Dendritic cell treated with granulocyte-macrophage colony-stimulating factor and Interleukin-4, amounts not matched to agents 40 ng/mL and 50 ng/mL, for 4 days (primary cell): Measurements from ENCODE around the gene MIEF2.
A peak's percentile ranks its signal among the peaks of the same experiment; 100 is the strongest.
"Not testable (repeated sequence)": the region's sequence is repeated elsewhere in the genome, so short reads cannot be mapped to it uniquely, and the experiment has no call there.

Experiments used
- H3K27ac Mint-ChIP-seq: one replicate; pipeline ENCODE4 v1.8.0; 2022; ENCODE audit warnings: mild to moderate bottlenecking, mixed read lengths
- H3K27me3 Mint-ChIP-seq: one replicate; pipeline ENCODE4 v1.8.0; 2022; ENCODE audit warnings: mild to moderate bottlenecking, mixed read lengths
- H3K36me3 Mint-ChIP-seq: one replicate; pipeline ENCODE4 v1.8.0; 2022; ENCODE audit warnings: low read depth, mixed read lengths
- H3K4me1 Mint-ChIP-seq: one replicate; pipeline ENCODE4 v1.8.0; 2022; ENCODE audit warnings: low read depth, mixed read lengths
- H3K4me3 Mint-ChIP-seq: one replicate; pipeline ENCODE4 v1.8.0; 2022; ENCODE audit warnings: mild to moderate bottlenecking, moderate library complexity, mixed read lengths
- H3K9me3 Mint-ChIP-seq: one replicate; pipeline ENCODE4 v1.8.0; 2022; ENCODE audit warnings: mixed read lengths
- intact Hi-C: fragments of 100-400 bp; cut with micrococcal nuclease; formaldehyde crosslinking; loops from one replicate; pipeline ENCODE4 v1.15.0; 2022

The MIEF2 gene

GRCh38 chr17:18260332-18261145 is at the start of gene MIEF2:
Gene MIEF2 (plus strand): TSS chr17:18260662. CDS start chr17:18262721, 2,059 bp downstream.
- H3K4me3 Mint-ChIP-seq = peak within 1 kb of the TSS; percentile 82
- peaks cover 57% of the 10 kb centered on the region for H3K36me3 Mint-ChIP-seq
- H3K9me3 Mint-ChIP-seq = no peaks in the 10 kb centered on the region
- peaks cover 56% of the 10 kb centered on the region for H3K4me1 Mint-ChIP-seq
- peak within 1 kb of the TSS; percentile 75 for H3K27ac Mint-ChIP-seq
- H3K27me3 Mint-ChIP-seq = no peaks in the 10 kb centered on the region
- intact Hi-C loops = no loop called here

DNA sequence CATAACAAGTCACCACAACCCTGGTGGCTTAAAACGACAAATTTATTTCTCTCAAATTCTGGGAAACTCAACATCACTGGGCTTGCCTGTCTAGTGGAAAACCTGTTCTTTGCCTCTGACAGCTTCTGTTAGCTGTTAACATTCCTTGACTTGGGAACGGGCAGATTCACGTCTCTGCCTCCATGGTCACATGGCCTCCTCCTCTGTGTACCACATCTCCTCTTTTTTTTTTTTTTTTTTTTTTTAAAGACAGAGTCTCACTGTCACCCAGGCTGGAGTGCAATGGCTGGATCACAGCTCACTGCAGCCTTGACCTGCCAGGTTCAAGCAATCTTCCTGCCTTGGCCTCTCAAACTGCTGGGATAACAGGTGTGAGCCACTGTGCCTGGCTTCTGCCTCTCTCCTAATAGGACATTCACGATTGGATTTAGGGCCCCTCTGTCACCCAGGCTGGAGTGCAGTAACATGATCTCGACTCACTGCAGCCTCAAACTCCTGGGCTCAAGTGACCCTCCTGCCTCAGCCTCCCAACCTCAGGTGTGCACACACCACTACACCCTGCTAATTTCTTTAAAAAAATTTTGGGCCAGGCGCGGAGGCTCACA is 46.7 kb upstream of the MIEF2 start:
- H3K36me3 Mint-ChIP-seq = peaks cover 31% of the 10 kb centered on the region
- no peak overlapping the region for H3K4me3 Mint-ChIP-seq
- peaks cover 2% of the 10 kb centered on the region for H3K27me3 Mint-ChIP-seq
- H3K27ac Mint-ChIP-seq = no peak overlapping the region
- intact Hi-C loops = no loop called here
- H3K9me3 Mint-ChIP-seq = no peaks in the 10 kb centered on the region
- H3K4me1 Mint-ChIP-seq = peaks cover 1% of the 10 kb centered on the region

DNA sequence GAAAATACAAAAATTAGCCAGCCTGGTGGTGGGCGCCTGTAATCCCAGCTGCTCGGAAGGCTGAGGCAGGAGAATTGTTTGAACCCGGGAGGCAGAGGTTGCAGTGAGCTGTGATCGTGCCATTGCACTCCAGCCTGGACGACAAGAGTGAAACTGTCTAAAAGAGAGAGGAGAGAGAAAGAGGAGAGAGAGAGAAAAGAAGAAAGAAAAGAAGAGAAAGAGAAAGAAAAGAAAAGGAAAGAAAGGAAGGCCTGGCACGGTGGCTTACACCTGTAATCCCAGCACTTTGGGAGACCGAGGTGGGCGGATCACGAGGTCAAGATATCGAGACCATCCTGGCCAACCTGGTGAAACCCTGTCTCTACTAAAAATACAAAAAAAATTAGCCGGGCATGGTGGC is 43.6 kb upstream of the MIEF2 start:
- H3K9me3 Mint-ChIP-seq, intact Hi-C loops, H3K27ac Mint-ChIP-seq, H3K4me3 Mint-ChIP-seq, H3K36me3 Mint-ChIP-seq, H3K27me3 Mint-ChIP-seq: not testable (repeated sequence)
- H3K4me1 Mint-ChIP-seq = peaks cover 16% of the 10 kb centered on the region

DNA sequence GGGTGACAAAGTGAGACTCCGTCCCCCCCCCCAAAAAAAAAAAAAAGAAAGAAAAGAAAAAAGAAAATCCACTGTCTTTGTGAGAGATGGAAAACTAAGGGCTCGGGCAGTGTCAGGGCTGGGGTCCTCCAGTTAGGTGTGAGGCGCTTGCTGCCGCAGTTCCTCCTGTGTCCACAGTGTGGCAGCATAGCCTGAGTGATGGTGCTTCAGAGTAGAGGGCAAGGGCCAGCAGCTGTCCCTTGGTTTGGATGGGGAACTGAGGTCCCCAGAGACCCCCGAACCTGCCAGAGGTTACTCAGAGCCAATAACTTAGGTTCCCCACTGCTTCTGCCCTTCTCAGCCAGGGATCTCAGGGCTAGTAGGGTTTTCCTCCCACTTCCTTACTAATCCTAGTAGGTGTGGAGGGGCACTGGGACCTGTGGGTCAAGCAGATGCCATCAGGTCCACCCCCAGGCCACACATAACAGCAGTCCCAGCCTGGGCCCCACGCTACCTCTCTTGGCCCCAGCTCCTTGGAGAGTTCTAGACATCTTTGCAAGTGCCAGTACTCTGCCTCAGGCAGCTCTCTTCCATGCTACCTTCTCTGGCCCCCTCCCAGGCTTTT is 42.9 kb upstream of the MIEF2 start:
- Mint-ChIP-seq H3K27ac (peak overlapping the region; percentile 30), H3K4me3 (no peak overlapping the region), H3K4me1 (peaks cover 16% of the 10 kb centered on the region), H3K27me3 (peaks cover 2% of the 10 kb centered on the region), H3K36me3 (no peaks in the 10 kb centered on the region), H3K9me3 (no peaks in the 10 kb centered on the region)
- intact Hi-C loops = no loop called here

- Mint-ChIP-seq H3K27ac (peak overlapping the region; percentile 47), H3K27me3 (peaks cover 2% of the 10 kb centered on the region), H3K4me1 (peaks cover 16% of the 10 kb centered on the region), H3K9me3 (no peaks in the 10 kb centered on the region), H3K4me3 (no peak overlapping the region), H3K36me3 (no peaks in the 10 kb centered on the region)
- intact Hi-C loops = no loop called here
Observed at GRCh38 chr17:18218756-18219415, 41.6 kb upstream of the MIEF2 start.

DNA sequence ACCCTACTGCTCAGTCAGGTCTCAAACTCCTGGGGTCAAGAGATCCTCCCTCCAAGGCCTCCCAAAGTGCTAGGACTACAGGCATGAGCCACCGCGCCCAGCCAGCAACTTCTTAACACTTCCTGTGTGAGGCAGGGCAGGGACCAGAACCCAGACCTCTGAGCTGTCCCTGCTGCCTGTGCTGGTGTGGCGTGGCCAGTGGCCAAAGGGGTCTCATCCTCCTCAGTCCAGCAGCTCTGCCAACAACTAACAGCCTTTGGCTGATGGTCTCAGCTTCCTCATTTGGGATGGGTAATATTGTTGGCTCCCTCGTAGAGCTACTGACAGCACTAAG is 36.4 kb upstream of the MIEF2 start:
- Mint-ChIP-seq H3K36me3 (peaks cover 7% of the 10 kb centered on the region), H3K9me3 (no peaks in the 10 kb centered on the region), H3K4me1 (peaks cover 42% of the 10 kb centered on the region), H3K27me3 (peaks cover 5% of the 10 kb centered on the region), H3K4me3 (no peak overlapping the region), H3K27ac (no peak overlapping the region)
- intact Hi-C loops = no loop called here

GRCh38 chr17:18224387-18225120 is 35.9 kb upstream of the MIEF2 start:
- intact Hi-C loops = no loop called here
- no peaks in the 10 kb centered on the region for H3K9me3 Mint-ChIP-seq
- peaks cover 5% of the 10 kb centered on the region for H3K27me3 Mint-ChIP-seq
- peaks cover 7% of the 10 kb centered on the region for H3K36me3 Mint-ChIP-seq
- H3K4me1 Mint-ChIP-seq = peaks cover 37% of the 10 kb centered on the region
- H3K27ac Mint-ChIP-seq = peak overlapping the region; percentile 45
- H3K4me3 Mint-ChIP-seq = peak overlapping the region; percentile 67

DNA sequence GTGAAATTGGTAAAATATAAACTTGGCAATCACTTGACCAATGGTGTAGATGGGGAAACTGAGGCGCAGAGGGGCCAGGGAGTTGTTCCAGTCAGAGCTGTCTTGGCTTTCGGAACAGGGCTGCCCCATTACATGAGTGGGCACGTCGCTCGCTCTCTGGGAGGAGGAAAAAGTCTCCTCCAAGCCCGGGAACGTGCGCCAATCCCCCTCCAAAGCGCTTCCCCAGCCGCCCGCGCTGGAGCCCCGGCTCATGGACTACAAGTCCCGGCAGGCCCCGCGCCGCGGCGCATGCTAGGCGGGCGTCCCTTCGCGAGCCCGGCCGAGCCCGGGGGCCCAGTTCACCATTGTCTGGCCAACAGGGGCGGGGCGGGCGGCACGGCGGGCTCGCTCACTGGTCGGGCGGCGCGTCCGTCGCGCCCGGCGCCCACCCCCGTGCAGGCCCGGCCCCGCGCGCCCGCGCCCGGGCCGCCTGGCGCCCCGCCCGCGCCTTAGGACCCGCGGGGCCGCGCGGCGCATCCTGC is 35.3 kb upstream of the MIEF2 start, which contains the start of gene LLGL1:
LLGL1 (plus strand) TSS at position 515 of the 521 bp plus-strand sequence. CDS start 48 bp downstream, outside the sequence.
- intact Hi-C loops = no loop called here
- peaks cover 7% of the 10 kb centered on the region for H3K36me3 Mint-ChIP-seq
- no peaks in the 10 kb centered on the region for H3K9me3 Mint-ChIP-seq
- peaks cover 5% of the 10 kb centered on the region for H3K27me3 Mint-ChIP-seq
- peaks cover 37% of the 10 kb centered on the region for H3K4me1 Mint-ChIP-seq
- peak within 1 kb of the TSS; percentile 80 for H3K4me3 Mint-ChIP-seq
- H3K27ac Mint-ChIP-seq = peak within 1 kb of the TSS; percentile 75

DNA sequence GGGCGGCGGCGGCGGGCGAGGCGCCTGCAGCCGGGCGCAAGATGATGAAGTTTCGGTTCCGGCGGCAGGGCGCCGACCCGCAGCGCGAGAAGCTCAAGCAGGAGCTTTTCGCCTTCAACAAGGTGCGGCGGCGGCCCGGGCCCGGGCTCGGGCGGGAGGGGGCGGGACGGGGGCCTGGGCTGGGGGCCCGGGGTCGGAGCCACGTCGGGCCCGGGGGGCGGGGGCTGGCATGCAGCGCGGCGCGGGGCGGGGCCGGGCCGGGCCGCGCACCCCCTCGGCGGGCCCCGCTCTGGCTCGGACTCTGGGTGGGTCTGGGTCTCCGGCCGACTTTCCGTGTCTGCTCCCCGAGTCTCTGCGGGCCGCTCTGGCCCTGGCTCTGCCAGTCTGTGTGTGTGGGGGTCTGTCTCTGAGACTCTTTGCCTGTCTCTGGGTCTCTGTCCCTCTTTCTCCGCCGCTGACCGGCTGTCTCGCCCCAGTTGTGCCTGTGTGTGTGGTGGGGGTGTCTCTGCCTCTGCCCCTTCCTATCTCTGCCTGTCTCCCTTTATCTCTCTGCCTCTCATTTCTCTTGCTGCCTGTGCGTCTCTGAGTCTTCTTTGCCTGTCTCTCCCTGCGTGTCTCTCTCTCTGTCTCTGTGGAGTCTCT is 34.7 kb upstream of the MIEF2 start:
- Mint-ChIP-seq H3K27ac (peak overlapping the region; percentile 75), H3K4me3 (peak overlapping the region; percentile 80), H3K27me3 (peaks cover 5% of the 10 kb centered on the region), H3K9me3 (no peaks in the 10 kb centered on the region), H3K36me3 (peaks cover 7% of the 10 kb centered on the region), H3K4me1 (peaks cover 35% of the 10 kb centered on the region)
- intact Hi-C loops = no loop called here

- H3K27ac Mint-ChIP-seq = peak overlapping the region; percentile 75
- intact Hi-C loops = no loop called here
- peaks cover 29% of the 10 kb centered on the region for H3K4me1 Mint-ChIP-seq
- peak overlapping the region; percentile 80 for H3K4me3 Mint-ChIP-seq
- peaks cover 7% of the 10 kb centered on the region for H3K36me3 Mint-ChIP-seq
- no peaks in the 10 kb centered on the region for H3K9me3 Mint-ChIP-seq
- peaks cover 5% of the 10 kb centered on the region for H3K27me3 Mint-ChIP-seq
Observed at GRCh38 chr17:18226284-18226945, 34.0 kb upstream of the MIEF2 start.

- peaks cover 7% of the 10 kb centered on the region for H3K36me3 Mint-ChIP-seq
- intact Hi-C loops = no loop called here
- H3K4me1 Mint-ChIP-seq = peaks cover 29% of the 10 kb centered on the region
- no peak overlapping the region for H3K4me3 Mint-ChIP-seq
- H3K9me3 Mint-ChIP-seq = no peaks in the 10 kb centered on the region
- H3K27ac Mint-ChIP-seq = no peak overlapping the region
- H3K27me3 Mint-ChIP-seq = peaks cover 5% of the 10 kb centered on the region
Observed at GRCh38 chr17:18227635-18228034, 32.8 kb upstream of the MIEF2 start.

GRCh38 chr17:18228176-18228682 is 32.2 kb upstream of the MIEF2 start:
- peaks cover 29% of the 10 kb centered on the region for H3K4me1 Mint-ChIP-seq
- H3K27me3 Mint-ChIP-seq = peaks cover 5% of the 10 kb centered on the region
- intact Hi-C loops = no loop called here
- H3K4me3 Mint-ChIP-seq = no peak overlapping the region
- no peak overlapping the region for H3K27ac Mint-ChIP-seq
- peaks cover 7% of the 10 kb centered on the region for H3K36me3 Mint-ChIP-seq
- H3K9me3 Mint-ChIP-seq = no peaks in the 10 kb centered on the region
